HG02973 (cell line): Measurements from ENCODE around the gene TMBIM6.
"Not testable (repeated sequence)": the region's sequence is repeated elsewhere in the genome, so short reads cannot be mapped to it uniquely, and the experiment has no call there.

Experiments
- ATAC-seq: cut with Tn5 transposase; IDR thresholded peaks from one replicate; pipeline ENCODE4 v1.9.1; 2021; ENCODE audit warnings: moderate library complexity; ENCODE audit not compliant: unreplicated experiment

TMBIM6 gene

GRCh38 chr12:49773102-49773501, 31.7 kb downstream of the TMBIM6 start:
- not testable (repeated sequence) for ATAC-seq

GRCh38 chr12:49776413-49776812, 35.1 kb downstream of the TMBIM6 start:
- ATAC-seq: no peak

GRCh38 chr12:49776858-49777257, 35.5 kb downstream of the TMBIM6 start:
- ATAC-seq: no peak

- ATAC-seq: no peak
Measured at GRCh38 chr12:49777341-49777740, 36.0 kb downstream of the TMBIM6 start.

- no peak for ATAC-seq
Measured at GRCh38 chr12:49777800-49778748, 36.7 kb downstream of the TMBIM6 start.

GRCh38 chr12:49779581-49779980, 38.2 kb downstream of the TMBIM6 start:
- no peak for ATAC-seq

- ATAC-seq: not testable (repeated sequence)
Measured at GRCh38 chr12:49780914-49781313, 39.6 kb downstream of the TMBIM6 start.

- no peak for ATAC-seq
Measured at GRCh38 chr12:49783917-49784676, 42.7 kb downstream of the TMBIM6 start.

- no peak for ATAC-seq
Measured at GRCh38 chr12:49784756-49785409, 43.5 kb downstream of the TMBIM6 start.

GRCh38 chr12:49787672-49788071, 46.3 kb downstream of the TMBIM6 start:
- ATAC-seq: no peak

- no peak for ATAC-seq
Measured at GRCh38 chr12:49789992-49790391, 48.6 kb downstream of the TMBIM6 start.

- no peak for ATAC-seq
Measured at GRCh38 chr12:49790741-49791555, 49.6 kb downstream of the TMBIM6 start.

- ATAC-seq: no peak
Measured at GRCh38 chr12:49791700-49792099, 50.3 kb downstream of the TMBIM6 start.

- ATAC-seq: no peak
Measured at GRCh38 chr12:49792181-49792970, 51.0 kb downstream of the TMBIM6 start.

GRCh38 chr12:49792976-49793580, 51.7 kb downstream of the TMBIM6 start:
- no peak for ATAC-seq

GRCh38 chr12:49793620-49794019, 52.3 kb downstream of the TMBIM6 start:
- no peak for ATAC-seq

- no peak for ATAC-seq
Measured at GRCh38 chr12:49794021-49794420, 52.7 kb downstream of the TMBIM6 start.

GRCh38 chr12:49794811-49795653, 53.7 kb downstream of the TMBIM6 start:
- ATAC-seq: no peak
